RWPE1 (cell line): Measurements from ENCODE around the gene ZBTB22.
A peak's percentile ranks its signal among the peaks of the same experiment; 100 is the strongest.
"Not testable (repeated sequence)": the region's sequence is repeated elsewhere in the genome, so short reads cannot be mapped to it uniquely, and the experiment has no call there.

Source experiments
- CTCF ChIA-PET: fragments of 350-600 bp; sonication (Branson Sonifier 250); formaldehyde crosslinking; extraction: SDS; loops from one replicate; lab custom pipeline; 2021; lab: Yijun Ruan, JAX
- POLR2A ChIA-PET: fragments of 400-600 bp; formaldehyde crosslinking; extraction: SDS; loops from one replicate; lab custom pipeline; 2020; ENCODE audit warnings: antibody characterized with exemption; ENCODE audit not compliant: low non-redundant PET; lab: Yijun Ruan, JAX
- DNase-seq: peaks from one replicate; pipeline ENCODE4 v3.0.0; 2012; ENCODE audit warnings: low spot score
- H3K27ac ChIP-seq: fragments of 450-650 bp; 2 replicates; pipeline ENCODE4 v1.5.1; 2017
- TF ChIP-seq, protein P1 (sequence below): fragments of 450-650 bp; conservative IDR thresholded peaks from 2 replicates; pipeline ENCODE4 v1.5.1; 2017; ENCODE audit warnings: low read depth, mild to moderate bottlenecking

The ZBTB22 gene, protein sequence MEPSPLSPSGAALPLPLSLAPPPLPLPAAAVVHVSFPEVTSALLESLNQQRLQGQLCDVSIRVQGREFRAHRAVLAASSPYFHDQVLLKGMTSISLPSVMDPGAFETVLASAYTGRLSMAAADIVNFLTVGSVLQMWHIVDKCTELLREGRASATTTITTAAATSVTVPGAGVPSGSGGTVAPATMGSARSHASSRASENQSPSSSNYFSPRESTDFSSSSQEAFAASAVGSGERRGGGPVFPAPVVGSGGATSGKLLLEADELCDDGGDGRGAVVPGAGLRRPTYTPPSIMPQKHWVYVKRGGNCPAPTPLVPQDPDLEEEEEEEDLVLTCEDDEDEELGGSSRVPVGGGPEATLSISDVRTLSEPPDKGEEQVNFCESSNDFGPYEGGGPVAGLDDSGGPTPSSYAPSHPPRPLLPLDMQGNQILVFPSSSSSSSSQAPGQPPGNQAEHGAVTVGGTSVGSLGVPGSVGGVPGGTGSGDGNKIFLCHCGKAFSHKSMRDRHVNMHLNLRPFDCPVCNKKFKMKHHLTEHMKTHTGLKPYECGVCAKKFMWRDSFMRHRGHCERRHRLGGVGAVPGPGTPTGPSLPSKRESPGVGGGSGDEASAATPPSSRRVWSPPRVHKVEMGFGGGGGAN

GRCh38 chr6:33317669-33318425 is at the start of gene ZBTB22:
Gene ZBTB22, minus strand, starts transcription at chr6:33317744. Its CDS starts 828 bp downstream, at chr6:33316916.
- H3K27ac ChIP-seq: peak within 1 kb of the TSS; percentile 95
- TF ChIP-seq, protein P1, sequence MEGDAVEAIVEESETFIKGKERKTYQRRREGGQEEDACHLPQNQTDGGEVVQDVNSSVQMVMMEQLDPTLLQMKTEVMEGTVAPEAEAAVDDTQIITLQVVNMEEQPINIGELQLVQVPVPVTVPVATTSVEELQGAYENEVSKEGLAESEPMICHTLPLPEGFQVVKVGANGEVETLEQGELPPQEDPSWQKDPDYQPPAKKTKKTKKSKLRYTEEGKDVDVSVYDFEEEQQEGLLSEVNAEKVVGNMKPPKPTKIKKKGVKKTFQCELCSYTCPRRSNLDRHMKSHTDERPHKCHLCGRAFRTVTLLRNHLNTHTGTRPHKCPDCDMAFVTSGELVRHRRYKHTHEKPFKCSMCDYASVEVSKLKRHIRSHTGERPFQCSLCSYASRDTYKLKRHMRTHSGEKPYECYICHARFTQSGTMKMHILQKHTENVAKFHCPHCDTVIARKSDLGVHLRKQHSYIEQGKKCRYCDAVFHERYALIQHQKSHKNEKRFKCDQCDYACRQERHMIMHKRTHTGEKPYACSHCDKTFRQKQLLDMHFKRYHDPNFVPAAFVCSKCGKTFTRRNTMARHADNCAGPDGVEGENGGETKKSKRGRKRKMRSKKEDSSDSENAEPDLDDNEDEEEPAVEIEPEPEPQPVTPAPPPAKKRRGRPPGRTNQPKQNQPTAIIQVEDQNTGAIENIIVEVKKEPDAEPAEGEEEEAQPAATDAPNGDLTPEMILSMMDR: no peak
- ChIA-PET CTCF (interaction anchor here (0.6 to 0.7 kb wide), 3 partner anchors 17 to 173 kb away, joined by 3 to 5 read pairs (median 3); no protein-coding TSS in a partner anchor), POLR2A (interaction anchor here (0.5 to 0.8 kb wide), 2 partner anchors 29 to 346 kb away, joined by 3 to 5 read pairs; partner anchors contain the start of genes PFDN6 and WDR46)
- peak; percentile 94 for DNase-seq

DNA sequence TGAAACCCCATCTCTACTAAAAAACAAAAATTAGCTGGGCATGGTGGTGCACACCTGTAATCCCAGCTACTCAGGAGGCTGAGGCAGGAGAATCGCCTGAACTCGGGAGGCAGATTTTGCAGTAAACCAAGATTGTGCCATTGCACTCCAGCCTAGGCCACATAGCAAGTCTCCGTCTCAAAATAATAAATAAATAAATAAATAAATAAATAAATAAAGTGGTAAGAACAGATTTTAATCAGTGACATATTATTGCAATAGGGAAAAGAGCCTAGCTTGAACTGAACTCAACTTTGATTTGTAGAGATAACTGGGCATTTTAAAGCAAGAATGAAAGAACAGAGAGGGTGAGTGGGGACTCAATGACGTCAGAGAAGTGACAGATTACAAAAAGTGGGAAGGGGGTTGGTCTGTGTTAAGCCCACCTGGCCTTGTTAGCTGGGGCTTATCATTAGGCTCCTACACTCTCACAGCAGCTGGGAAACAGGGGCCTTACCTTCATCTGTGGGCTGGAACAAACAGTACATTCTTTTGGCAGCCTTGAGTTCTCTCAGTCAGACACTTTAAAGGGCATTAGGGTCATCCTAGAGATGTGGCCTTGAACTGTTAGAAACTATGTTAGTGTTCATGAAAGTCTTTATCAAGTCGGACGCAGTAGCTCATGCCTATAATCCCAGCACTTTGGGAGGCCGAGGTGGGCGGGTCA is 49.6 kb upstream of the ZBTB22 start:
- DNase-seq: no peak
- CTCF ChIA-PET: interaction anchor here (0.6 kb wide), 2 partner anchors 14 to 23 kb away, joined by 3 to 4 read pairs; no protein-coding TSS in a partner anchor
- POLR2A ChIA-PET: no interaction called here
- H3K27ac ChIP-seq: no peak overlapping the region
- TF ChIP-seq, protein P1: no peak

GRCh38 chr6:33365206-33365971 is 47.8 kb upstream of the ZBTB22 start:
- CTCF ChIA-PET, H3K27ac ChIP-seq, DNase-seq, POLR2A ChIA-PET: not testable (repeated sequence)

GRCh38 chr6:33364475-33365205 is 47.1 kb upstream of the ZBTB22 start:
- H3K27ac ChIP-seq, POLR2A ChIA-PET, DNase-seq: not testable (repeated sequence)
- CTCF ChIA-PET: interaction anchor here (0.6 kb wide), 1 partner anchor 781 kb away, joined by 4 read pairs; no protein-coding TSS in a partner anchor

- H3K27ac ChIP-seq, POLR2A ChIA-PET, DNase-seq: not testable (repeated sequence)
- CTCF ChIA-PET: interaction anchor here (0.6 kb wide), 1 partner anchor 18 kb away, joined by 4 read pairs; no protein-coding TSS in a partner anchor
Measured at GRCh38 chr6:33363486-33363885, 45.9 kb upstream of the ZBTB22 start.

- POLR2A ChIA-PET: no interaction called here
- no peak overlapping the region for H3K27ac ChIP-seq
- CTCF ChIA-PET: interaction anchor here (0.7 kb wide), 1 partner anchor 352 kb away, joined by 4 read pairs; no protein-coding TSS in a partner anchor
- TF ChIP-seq, protein P1: no peak
- no peak for DNase-seq
Measured at GRCh38 chr6:33359331-33359730, 41.8 kb upstream of the ZBTB22 start.

DNA sequence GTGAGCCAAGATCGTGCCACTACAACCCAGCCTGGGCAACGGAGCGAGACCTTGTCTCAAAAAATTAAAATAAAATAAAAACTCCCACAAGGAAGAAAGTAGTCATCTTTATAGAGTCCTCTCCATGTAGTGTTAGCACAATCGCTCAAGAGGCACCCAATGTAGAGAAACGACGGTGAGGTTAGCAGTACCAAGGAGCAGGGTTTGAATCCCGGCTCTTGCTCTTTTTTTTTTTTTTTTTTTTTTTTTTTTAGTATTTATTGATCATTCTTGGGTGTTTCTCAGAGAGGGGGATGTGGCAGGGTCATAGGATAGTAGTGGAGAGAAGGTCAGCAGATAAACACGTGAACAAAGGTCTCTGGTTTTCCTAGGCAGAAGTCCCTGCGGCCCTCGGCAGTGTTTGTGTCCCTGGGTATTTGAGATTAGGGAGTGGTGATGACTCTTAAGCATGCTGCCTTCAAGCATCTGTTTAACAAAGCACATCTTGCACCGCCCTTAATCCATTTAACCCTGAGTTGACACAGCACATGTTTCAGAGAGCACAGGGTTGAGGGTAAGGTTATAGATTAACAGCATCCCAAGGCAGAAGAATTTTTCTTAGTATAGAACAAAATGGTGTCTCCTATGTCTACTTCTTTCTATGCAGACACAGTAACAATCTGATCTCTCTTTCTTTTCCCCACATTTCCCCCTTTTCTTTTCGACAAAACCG is 39.8 kb upstream of the ZBTB22 start:
- H3K27ac ChIP-seq, POLR2A ChIA-PET, DNase-seq: not testable (repeated sequence)
- CTCF ChIA-PET: interaction anchor here (0.7 kb wide), 1 partner anchor 22 kb away, joined by 3 read pairs; no protein-coding TSS in a partner anchor
